Measurements from ENCODE around the gene ERVK3-1.

DNA sequence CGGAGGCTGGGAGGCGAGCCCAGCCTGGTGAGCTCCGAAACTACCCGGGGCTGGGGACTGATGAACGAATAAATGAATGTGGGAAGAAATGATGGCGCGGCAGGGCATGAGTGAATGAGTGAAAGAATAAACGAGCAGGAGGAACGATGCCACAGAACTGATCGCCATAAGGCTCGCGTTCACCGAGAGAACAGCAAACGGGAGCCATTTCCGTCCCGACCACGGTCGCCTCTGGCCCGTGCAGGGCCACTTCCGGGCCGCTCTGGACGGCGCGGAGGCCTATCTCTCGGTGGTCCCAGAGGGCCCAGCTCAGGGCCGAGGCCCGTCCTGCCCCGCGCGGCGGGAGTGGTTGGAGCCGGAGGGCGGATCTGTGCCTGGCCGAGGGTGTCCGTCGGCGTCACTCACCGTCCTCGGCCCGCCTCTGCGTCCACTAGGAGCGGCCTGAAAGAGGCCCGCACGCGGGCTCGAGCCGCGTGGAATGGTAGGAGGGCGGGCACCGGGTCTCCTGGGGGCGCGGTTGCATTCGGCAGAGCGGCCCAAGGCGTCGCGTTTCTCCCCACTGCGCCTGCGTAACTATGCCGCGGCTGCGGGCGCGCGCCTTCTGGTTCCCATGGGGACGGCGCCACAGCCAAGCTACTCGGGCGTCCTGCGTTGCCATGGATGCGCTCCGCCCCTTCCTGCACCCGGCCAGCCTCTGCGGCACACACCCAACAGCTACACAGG, 57.3 kb downstream of the ERVK3-1 start, which contains the start of gene ZNF497:
- TF ChIP-seq, protein P1, sequence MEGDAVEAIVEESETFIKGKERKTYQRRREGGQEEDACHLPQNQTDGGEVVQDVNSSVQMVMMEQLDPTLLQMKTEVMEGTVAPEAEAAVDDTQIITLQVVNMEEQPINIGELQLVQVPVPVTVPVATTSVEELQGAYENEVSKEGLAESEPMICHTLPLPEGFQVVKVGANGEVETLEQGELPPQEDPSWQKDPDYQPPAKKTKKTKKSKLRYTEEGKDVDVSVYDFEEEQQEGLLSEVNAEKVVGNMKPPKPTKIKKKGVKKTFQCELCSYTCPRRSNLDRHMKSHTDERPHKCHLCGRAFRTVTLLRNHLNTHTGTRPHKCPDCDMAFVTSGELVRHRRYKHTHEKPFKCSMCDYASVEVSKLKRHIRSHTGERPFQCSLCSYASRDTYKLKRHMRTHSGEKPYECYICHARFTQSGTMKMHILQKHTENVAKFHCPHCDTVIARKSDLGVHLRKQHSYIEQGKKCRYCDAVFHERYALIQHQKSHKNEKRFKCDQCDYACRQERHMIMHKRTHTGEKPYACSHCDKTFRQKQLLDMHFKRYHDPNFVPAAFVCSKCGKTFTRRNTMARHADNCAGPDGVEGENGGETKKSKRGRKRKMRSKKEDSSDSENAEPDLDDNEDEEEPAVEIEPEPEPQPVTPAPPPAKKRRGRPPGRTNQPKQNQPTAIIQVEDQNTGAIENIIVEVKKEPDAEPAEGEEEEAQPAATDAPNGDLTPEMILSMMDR (IDR thresholded peaks at IDR 0.05) = peak in 1 of 3 experiments; percentile 19
- no peak for TF ChIP-seq POLR2A (IDR thresholded peaks at IDR 0.05)

All from testis (tissue), 2 donors.